HEK293 (cell line): Measurements from ENCODE around the gene CCDC183.

Source experiments
- GLIS2 ChIP-seq: fragments of 450-650 bp; formaldehyde crosslinking; IDR thresholded peaks from 2 replicates; pipeline ENCODE4 v1.5.1; 2016; ENCODE audit warnings: missing biosample characterization, missing genetic modification characterization
- HOXC10 ChIP-seq: sonication (generic); formaldehyde crosslinking; IDR thresholded peaks from 2 replicates; pipeline ENCODE4 v1.8.1; 2023; ENCODE audit warnings: mild to moderate bottlenecking, missing genetic modification reagents
- KLF10 ChIP-seq: fragments of 450-650 bp; IDR thresholded peaks from 2 replicates; pipeline ENCODE4 v1.5.1; 2018; ENCODE audit warnings: missing biosample characterization, mild to moderate bottlenecking, missing genetic modification characterization
- KLF16 ChIP-seq: fragments of 450-650 bp; formaldehyde crosslinking; IDR thresholded peaks from 2 replicates; pipeline ENCODE4 v1.5.1; 2017; ENCODE audit warnings: missing biosample characterization, missing genetic modification characterization
- KLF9 ChIP-seq: fragments of 450-650 bp; formaldehyde crosslinking; IDR thresholded peaks from 2 replicates; pipeline ENCODE4 v1.5.1; 2016; ENCODE audit warnings: missing biosample characterization, missing genetic modification characterization, low read depth
- OSR2 ChIP-seq: fragments of 450-650 bp; formaldehyde crosslinking; IDR thresholded peaks from 2 replicates; pipeline ENCODE4 v1.5.1; 2016; ENCODE audit warnings: missing biosample characterization, missing genetic modification characterization
- SP2 ChIP-seq: fragments of 450-650 bp; formaldehyde crosslinking; IDR thresholded peaks from 2 replicates; pipeline ENCODE4 v1.5.1; 2016; ENCODE audit warnings: missing biosample characterization, missing genetic modification characterization
- SP3 ChIP-seq: fragments of 450-650 bp; formaldehyde crosslinking; IDR thresholded peaks from 2 replicates; pipeline ENCODE4 v1.5.1; 2016; ENCODE audit warnings: missing biosample characterization, missing genetic modification characterization
- SP7 ChIP-seq: fragments of 450-650 bp; formaldehyde crosslinking; IDR thresholded peaks from 2 replicates; pipeline ENCODE4 v1.5.1; 2016; ENCODE audit warnings: missing biosample characterization, missing genetic modification characterization
- ZBTB17 ChIP-seq: fragments of 450-650 bp; formaldehyde crosslinking; IDR thresholded peaks from 2 replicates; pipeline ENCODE4 v1.5.1; 2016; ENCODE audit warnings: missing biosample characterization, missing genetic modification characterization
- ZBTB20 ChIP-seq: fragments of 450-650 bp; formaldehyde crosslinking; IDR thresholded peaks from 2 replicates; pipeline ENCODE4 v1.5.1; 2016; ENCODE audit warnings: missing biosample characterization, missing genetic modification characterization
- ZNF140 ChIP-seq: fragments of 450-650 bp; formaldehyde crosslinking; IDR thresholded peaks from 2 replicates; pipeline ENCODE4 v1.5.1; 2016; ENCODE audit warnings: missing biosample characterization, missing genetic modification characterization
- ZNF184 ChIP-seq: fragments of 450-650 bp; IDR thresholded peaks from 2 replicates; pipeline ENCODE4 v1.5.1; 2018; ENCODE audit warnings: missing biosample characterization, mild to moderate bottlenecking, missing genetic modification characterization
- ZNF311 ChIP-seq: fragments of 450-650 bp; formaldehyde crosslinking; IDR thresholded peaks from 2 replicates; pipeline ENCODE4 v1.5.1; 2017; ENCODE audit warnings: missing biosample characterization, missing genetic modification characterization, borderline replicate concordance
- ZNF335 ChIP-seq: fragments of 450-650 bp; formaldehyde crosslinking; conservative IDR thresholded peaks from 2 replicates; pipeline ENCODE4 v1.5.1; 2016; ENCODE audit warnings: missing biosample characterization, missing genetic modification characterization
- ZNF433 ChIP-seq: fragments of 450-650 bp; formaldehyde crosslinking; IDR thresholded peaks from 2 replicates; pipeline ENCODE4 v1.5.1; 2016; ENCODE audit warnings: missing biosample characterization, missing genetic modification characterization, low read depth
- ZNF558 ChIP-seq: fragments of 450-650 bp; formaldehyde crosslinking; IDR thresholded peaks from 2 replicates; pipeline ENCODE4 v1.5.1; 2016; ENCODE audit warnings: missing biosample characterization, missing genetic modification characterization
- ZNF561 ChIP-seq: fragments of 450-650 bp; IDR thresholded peaks from 2 replicates; pipeline ENCODE4 v1.5.1; 2018; ENCODE audit warnings: missing biosample characterization, missing genetic modification characterization, borderline replicate concordance
- ZNF600 ChIP-seq: fragments of 450-650 bp; formaldehyde crosslinking; IDR thresholded peaks from 2 replicates; pipeline ENCODE4 v1.5.1; 2016; ENCODE audit warnings: missing biosample characterization, missing genetic modification characterization
- ZNF621 ChIP-seq: fragments of 450-650 bp; formaldehyde crosslinking; IDR thresholded peaks from 2 replicates; pipeline ENCODE4 v1.5.1; 2017; ENCODE audit warnings: missing biosample characterization, missing genetic modification characterization
- ZNF629 ChIP-seq: fragments of 450-650 bp; formaldehyde crosslinking; IDR thresholded peaks from 2 replicates; pipeline ENCODE4 v1.5.1; 2017; ENCODE audit warnings: missing biosample characterization, missing genetic modification characterization
- ZNF660 ChIP-seq: fragments of 450-650 bp; IDR thresholded peaks from 2 replicates; pipeline ENCODE4 v1.5.1; 2018; ENCODE audit warnings: missing biosample characterization, mild to moderate bottlenecking, missing genetic modification characterization
- ZSCAN30 ChIP-seq: fragments of 450-650 bp; IDR thresholded peaks from 2 replicates; pipeline ENCODE4 v1.5.1; 2018; ENCODE audit warnings: missing biosample characterization, mild to moderate bottlenecking, missing genetic modification characterization, moderate library complexity
- TF ChIP-seq, protein P1 (sequence below): fragments of 450-650 bp; formaldehyde crosslinking; IDR thresholded peaks from 2 replicates; pipeline ENCODE4 v1.5.1; 2016; ENCODE audit warnings: missing biosample characterization, missing genetic modification characterization, low read depth
- TF ChIP-seq, protein P2 (sequence below): fragments of 450-650 bp; formaldehyde crosslinking; IDR thresholded peaks from 2 replicates; pipeline ENCODE4 v1.5.1; 2016; ENCODE audit warnings: missing biosample characterization, missing genetic modification characterization
- TF ChIP-seq, protein P3 (sequence below): fragments of 450-650 bp; formaldehyde crosslinking; IDR thresholded peaks from 2 replicates; pipeline ENCODE4 v1.5.1; 2016; ENCODE audit warnings: missing biosample characterization, missing genetic modification characterization
- TF ChIP-seq, protein P4 (sequence below): fragments of 450-650 bp; formaldehyde crosslinking; IDR thresholded peaks from 2 replicates; pipeline ENCODE4 v1.5.1; 2016; ENCODE audit warnings: missing biosample characterization, missing genetic modification characterization
- TF ChIP-seq, protein P5 (sequence below): fragments of 450-650 bp; formaldehyde crosslinking; IDR thresholded peaks from 2 replicates; pipeline ENCODE4 v1.5.1; 2016; ENCODE audit warnings: missing biosample characterization, missing genetic modification characterization
- TF ChIP-seq, protein P6 (sequence below): fragments of 450-650 bp; formaldehyde crosslinking; IDR thresholded peaks from 2 replicates; pipeline ENCODE4 v1.5.1; 2016; ENCODE audit warnings: missing biosample characterization, missing genetic modification characterization
- TF ChIP-seq, protein P7 (sequence below): fragments of 450-650 bp; formaldehyde crosslinking; optimal IDR thresholded peaks from 2 replicates; pipeline ENCODE3; 2016; ENCODE audit warnings: missing biosample characterization, mild to moderate bottlenecking, missing genetic modification characterization

Gene CCDC183

DNA sequence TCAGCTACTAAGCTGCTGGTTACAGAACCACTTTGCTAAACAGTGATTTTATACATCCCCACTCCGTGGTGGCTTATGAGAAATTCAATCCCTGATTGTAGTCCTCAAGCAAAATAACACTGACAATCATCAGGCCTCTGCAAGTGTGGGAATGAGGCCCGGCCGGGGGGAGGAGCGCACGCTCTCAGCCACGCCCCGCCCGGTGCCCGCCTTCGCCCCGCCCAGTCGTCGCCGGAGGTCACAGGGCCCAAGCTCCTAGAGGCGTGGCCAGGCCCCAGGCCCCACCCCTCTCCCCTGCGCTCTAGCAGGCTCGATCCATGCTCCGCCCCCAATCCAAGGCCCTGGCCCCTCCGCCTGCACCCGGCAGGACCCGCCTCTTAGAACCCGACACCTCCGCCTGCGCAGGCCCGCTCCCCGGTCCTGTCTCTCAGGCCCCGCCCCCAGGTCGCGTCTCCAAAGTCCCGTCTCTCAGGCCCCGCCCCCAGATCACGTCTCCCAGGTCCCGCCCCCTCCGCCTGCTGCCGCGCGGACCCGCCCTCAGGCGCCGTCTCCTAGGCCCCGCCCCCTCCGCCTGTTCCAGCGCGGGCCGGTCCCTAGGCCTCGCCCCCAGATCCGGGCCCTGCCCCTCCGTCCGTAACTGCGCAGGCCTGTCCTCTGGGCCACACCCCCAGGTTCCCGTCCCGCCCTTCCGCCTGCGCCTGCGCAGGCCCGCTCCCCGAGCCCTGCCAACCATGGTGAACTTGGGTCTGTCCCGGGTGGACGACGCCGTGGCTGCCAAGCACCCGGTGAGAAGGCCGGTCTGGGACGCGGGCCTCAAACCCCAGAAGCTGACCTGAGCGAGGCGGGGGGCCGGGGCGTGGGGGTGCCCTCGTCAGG is 5.3 kb upstream of the CCDC183 start, which contains the start of gene TMEM141 (continued):
- TF ChIP-seq, protein P1, sequence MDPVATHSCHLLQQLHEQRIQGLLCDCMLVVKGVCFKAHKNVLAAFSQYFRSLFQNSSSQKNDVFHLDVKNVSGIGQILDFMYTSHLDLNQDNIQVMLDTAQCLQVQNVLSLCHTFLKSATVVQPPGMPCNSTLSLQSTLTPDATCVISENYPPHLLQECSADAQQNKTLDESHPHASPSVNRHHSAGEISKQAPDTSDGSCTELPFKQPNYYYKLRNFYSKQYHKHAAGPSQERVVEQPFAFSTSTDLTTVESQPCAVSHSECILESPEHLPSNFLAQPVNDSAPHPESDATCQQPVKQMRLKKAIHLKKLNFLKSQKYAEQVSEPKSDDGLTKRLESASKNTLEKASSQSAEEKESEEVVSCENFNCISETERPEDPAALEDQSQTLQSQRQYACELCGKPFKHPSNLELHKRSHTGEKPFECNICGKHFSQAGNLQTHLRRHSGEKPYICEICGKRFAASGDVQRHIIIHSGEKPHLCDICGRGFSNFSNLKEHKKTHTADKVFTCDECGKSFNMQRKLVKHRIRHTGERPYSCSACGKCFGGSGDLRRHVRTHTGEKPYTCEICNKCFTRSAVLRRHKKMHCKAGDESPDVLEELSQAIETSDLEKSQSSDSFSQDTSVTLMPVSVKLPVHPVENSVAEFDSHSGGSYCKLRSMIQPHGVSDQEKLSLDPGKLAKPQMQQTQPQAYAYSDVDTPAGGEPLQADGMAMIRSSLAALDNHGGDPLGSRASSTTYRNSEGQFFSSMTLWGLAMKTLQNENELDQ: no peak
- no peak for TF ChIP-seq ZNF311 (tag by site-specific recombination)
- TF ChIP-seq KLF16: peak; percentile 24; the same call in 1 of the 2 replicates
- no peak for TF ChIP-seq ZNF184 (tag by site-specific recombination)
- TF ChIP-seq, protein P2, sequence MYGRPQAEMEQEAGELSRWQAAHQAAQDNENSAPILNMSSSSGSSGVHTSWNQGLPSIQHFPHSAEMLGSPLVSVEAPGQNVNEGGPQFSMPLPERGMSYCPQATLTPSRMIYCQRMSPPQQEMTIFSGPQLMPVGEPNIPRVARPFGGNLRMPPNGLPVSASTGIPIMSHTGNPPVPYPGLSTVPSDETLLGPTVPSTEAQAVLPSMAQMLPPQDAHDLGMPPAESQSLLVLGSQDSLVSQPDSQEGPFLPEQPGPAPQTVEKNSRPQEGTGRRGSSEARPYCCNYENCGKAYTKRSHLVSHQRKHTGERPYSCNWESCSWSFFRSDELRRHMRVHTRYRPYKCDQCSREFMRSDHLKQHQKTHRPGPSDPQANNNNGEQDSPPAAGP (tag by site-specific recombination): peak; percentile 27; the same call in 1 of the 2 replicates
- TF ChIP-seq ZSCAN30: 0 out of 2 replicates have a peak, but pooled peaks have one; percentile 39
- TF ChIP-seq, protein P3, sequence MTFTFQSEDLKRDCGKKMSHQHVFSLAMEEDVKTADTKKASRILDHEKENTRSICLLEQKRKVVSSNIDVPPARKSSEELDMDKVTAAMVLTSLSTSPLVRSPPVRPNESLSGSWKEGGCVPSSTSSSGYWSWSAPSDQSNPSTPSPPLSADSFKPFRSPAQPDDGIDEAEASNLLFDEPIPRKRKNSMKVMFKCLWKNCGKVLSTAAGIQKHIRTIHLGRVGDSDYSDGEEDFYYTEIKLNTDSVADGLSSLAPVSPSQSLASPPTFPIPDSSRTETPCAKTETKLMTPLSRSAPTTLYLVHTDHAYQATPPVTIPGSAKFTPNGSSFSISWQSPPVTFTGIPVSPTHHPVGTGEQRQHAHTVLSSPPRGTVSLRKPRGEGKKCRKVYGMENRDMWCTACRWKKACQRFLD: no peak
- 0 out of 2 replicates have a peak, but pooled peaks have one; percentile 57 for TF ChIP-seq ZBTB20 (tag by site-specific recombination)
- TF ChIP-seq ZNF433: no peak
- TF ChIP-seq, protein P4, sequence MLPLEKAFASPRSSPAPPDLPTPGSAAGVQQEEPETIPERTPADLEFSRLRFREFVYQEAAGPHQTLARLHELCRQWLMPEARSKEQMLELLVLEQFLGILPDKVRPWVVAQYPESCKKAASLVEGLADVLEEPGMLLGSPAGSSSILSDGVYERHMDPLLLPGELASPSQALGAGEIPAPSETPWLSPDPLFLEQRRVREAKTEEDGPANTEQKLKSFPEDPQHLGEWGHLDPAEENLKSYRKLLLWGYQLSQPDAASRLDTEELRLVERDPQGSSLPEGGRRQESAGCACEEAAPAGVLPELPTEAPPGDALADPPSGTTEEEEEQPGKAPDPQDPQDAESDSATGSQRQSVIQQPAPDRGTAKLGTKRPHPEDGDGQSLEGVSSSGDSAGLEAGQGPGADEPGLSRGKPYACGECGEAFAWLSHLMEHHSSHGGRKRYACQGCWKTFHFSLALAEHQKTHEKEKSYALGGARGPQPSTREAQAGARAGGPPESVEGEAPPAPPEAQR (tag by site-specific recombination): no peak
- peak; percentile 82 for TF ChIP-seq SP7 (tag by site-specific recombination)
- peak; percentile 20; the same call in 1 of the 2 replicates for TF ChIP-seq ZNF629 (tag by site-specific recombination)
- peak; percentile 79 for TF ChIP-seq OSR2 (tag by site-specific recombination)
- TF ChIP-seq ZNF660 (tag by site-specific recombination): peak; percentile 95
- 0 out of 2 replicates have a peak, but pooled peaks have one; percentile 39 for TF ChIP-seq ZNF561 (tag by site-specific recombination)
- TF ChIP-seq, protein P5, sequence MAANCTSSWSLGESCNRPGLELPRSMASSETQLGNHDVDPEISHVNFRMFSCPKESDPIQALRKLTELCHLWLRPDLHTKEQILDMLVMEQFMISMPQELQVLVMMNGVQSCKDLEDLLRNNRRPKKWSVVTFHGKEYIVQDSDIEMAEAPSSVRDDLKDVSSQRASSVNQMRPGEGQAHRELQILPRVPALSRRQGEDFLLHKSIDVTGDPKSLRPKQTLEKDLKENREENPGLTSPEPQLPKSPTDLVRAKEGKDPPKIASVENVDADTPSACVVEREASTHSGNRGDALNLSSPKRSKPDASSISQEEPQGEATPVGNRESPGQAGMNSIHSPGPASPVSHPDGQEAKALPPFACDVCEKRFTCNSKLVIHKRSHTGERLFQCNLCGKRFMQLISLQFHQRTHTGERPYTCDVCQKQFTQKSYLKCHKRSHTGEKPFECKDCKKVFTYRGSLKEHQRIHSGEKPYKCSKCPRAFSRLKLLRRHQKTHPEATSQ (tag by site-specific recombination): no peak
- TF ChIP-seq ZNF600 (tag by site-specific recombination): peak; percentile 92
- TF ChIP-seq HOXC10 (CRISPR knock-in tag): no peak
- peak; percentile 94 for TF ChIP-seq SP3 (tag by site-specific recombination)
- TF ChIP-seq KLF10 (tag by site-specific recombination): peak; percentile 85; the same call in 1 of the 2 replicates
- TF ChIP-seq, protein P6, sequence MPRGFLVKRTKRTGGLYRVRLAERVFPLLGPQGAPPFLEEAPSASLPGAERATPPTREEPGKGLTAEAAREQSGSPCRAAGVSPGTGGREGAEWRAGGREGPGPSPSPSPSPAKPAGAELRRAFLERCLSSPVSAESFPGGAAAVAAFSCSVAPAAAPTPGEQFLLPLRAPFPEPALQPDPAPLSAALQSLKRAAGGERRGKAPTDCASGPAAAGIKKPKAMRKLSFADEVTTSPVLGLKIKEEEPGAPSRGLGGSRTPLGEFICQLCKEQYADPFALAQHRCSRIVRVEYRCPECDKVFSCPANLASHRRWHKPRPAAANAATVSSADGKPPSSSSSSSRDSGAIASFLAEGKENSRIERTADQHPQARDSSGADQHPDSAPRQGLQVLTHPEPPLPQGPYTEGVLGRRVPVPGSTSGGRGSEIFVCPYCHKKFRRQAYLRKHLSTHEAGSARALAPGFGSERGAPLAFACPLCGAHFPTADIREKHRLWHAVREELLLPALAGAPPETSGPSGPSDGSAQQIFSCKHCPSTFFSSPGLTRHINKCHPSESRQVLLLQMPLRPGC (tag by site-specific recombination): peak; percentile 78; the same call in 1 of the 2 replicates
- no peak for TF ChIP-seq ZNF558
- TF ChIP-seq SP2 (tag by site-specific recombination): peak; percentile 91
- TF ChIP-seq ZNF335 (tag by site-specific recombination): peak; percentile 50
- peak; percentile 51 for TF ChIP-seq GLIS2 (tag by site-specific recombination)
- no peak for TF ChIP-seq ZNF140
- TF ChIP-seq, protein P7, sequence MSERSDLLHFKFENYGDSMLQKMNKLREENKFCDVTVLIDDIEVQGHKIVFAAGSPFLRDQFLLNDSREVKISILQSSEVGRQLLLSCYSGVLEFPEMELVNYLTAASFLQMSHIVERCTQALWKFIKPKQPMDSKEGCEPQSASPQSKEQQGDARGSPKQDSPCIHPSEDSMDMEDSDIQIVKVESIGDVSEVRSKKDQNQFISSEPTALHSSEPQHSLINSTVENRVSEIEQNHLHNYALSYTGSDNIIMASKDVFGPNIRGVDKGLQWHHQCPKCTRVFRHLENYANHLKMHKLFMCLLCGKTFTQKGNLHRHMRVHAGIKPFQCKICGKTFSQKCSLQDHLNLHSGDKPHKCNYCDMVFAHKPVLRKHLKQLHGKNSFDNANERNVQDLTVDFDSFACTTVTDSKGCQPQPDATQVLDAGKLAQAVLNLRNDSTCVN: peak; percentile 64
- peak; percentile 94 for TF ChIP-seq KLF9 (tag by site-specific recombination)
- no peak for TF ChIP-seq ZNF621 (tag by site-specific recombination)
- TF ChIP-seq ZBTB17 (tag by site-specific recombination): peak; percentile 42; the same call in 1 of the 2 replicates
